Measurements from ENCODE around the gene ZC3H12A. TPM values are rescaled to one million over a fixed set of nuclear protein-coding genes. Genes with fewer than 3 reads are reported as not detected.

The ZC3H12A gene
- total RNA-seq, 2 experiments from 2014 or later, result 20.9 to 35.4 TPM

DNA sequence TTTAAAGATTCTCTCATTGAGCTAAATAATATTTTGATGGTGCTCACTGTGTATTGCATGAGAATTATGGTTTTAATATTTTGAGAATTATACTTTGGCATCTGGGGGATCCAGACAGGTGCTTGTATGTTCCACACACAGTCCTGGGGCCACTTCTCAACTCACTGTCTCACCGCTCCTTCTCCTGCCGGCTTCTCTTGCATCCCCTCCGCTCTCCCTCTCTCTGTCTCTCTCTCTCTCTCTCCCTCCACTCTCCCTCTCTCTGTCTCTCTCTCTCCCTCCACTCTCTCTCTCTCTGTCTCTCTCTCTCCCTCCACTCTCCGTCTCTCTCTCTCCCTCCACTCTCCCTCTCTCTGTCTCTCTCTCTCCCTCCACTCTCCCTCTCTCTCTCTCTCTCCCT is 32.2 kb upstream of the ZC3H12A start:
- Mint-ChIP-seq H3K36me3 (no peaks in the 10 kb centered on the region), H3K27ac (no peak overlapping the region), H3K9me3 (ENCODE audit: low read depth) (no peaks in the 10 kb centered on the region), H3K4me3 (no peak overlapping the region), H3K4me1 (no peaks in the 10 kb centered on the region), H3K27me3 (peaks cover 37% of the 10 kb centered on the region)
- ATAC-seq, result no peak
- CTCF ChIA-PET, result no interaction called here
- no peak for DNase-seq

DNA sequence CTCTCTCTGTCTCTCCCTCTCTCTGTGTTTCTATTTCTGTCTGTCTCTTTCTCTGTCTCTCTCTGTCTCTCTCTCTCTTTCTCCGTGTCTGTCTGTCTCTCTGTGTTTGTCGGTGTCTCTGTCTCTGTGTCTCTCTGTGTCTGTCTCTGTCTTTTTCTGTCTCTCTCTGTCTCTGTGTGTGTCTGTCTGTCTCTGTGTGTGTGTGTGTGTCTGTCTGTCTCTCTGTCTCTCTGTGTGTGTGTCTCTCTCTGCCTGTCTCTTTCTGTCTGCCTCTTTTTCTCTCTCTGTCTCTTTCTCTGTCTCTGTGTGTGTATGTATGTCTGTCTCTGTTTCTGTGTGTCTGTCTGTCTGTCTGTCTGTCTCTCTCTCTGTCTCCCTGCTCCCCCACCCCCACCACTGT is 31.7 kb upstream of the ZC3H12A start:
- H3K27ac Mint-ChIP-seq, result no peak overlapping the region
- no peak for ATAC-seq
- DNase-seq, result no peak
- H3K36me3 Mint-ChIP-seq, result no peaks in the 10 kb centered on the region
- no peaks in the 10 kb centered on the region for H3K4me1 Mint-ChIP-seq
- CTCF ChIA-PET, result no interaction called here
- H3K9me3 Mint-ChIP-seq (ENCODE audit: low read depth), result no peaks in the 10 kb centered on the region
- no peak overlapping the region for H3K4me3 Mint-ChIP-seq
- H3K27me3 Mint-ChIP-seq, result peaks cover 37% of the 10 kb centered on the region

DNA sequence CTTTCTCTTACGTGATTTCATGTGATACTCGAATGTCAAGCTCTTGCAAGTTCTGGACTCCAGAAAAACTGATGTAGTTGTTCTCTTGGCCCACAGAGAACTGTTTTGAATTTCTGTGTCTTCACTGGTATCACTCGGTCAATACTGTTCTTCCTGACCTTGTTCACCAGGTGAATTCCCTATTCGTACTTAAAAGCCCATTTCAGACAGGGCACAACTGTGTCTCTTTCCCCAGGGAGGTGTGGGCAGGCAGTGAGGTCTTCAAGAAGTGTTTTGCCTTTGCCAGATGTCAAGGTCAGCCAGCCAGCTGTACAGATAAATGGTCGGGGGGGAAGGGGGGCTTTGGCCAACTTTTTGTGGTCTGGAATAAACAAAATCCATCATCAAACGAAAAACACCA is 27.5 kb upstream of the ZC3H12A start:
- Mint-ChIP-seq H3K27ac (no peak overlapping the region), H3K4me1 (peaks cover 8% of the 10 kb centered on the region), H3K9me3 (ENCODE audit: low read depth) (no peaks in the 10 kb centered on the region), H3K36me3 (no peaks in the 10 kb centered on the region), H3K27me3 (peaks cover 29% of the 10 kb centered on the region), H3K4me3 (no peak overlapping the region)
- ATAC-seq (no peak), DNase-seq (no peak)
- CTCF ChIA-PET, result interaction anchor here (1.0 to 1.4 kb wide), 2 partner anchors 12 to 14 kb away, joined by 3 read pairs; no protein-coding TSS in a partner anchor

DNA sequence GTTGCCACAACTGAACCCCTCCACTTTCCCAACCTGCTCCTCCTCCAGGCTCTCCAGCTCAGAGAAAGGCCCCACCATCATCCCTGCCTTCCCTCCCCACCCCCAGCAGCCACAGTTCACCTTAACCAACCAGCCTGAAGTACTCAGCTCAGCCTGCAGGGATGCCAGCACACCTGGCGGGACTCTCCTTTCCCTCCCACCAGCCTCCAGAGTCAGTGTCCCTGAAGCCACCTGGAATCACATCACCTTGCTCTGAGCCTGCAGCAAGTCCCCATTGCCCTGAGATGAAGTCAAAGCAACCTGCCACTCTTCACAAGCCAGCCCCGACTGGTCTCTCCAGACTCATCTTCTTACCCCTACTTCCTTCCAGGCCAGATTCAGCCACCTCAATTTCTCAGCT is 26.2 kb upstream of the ZC3H12A start:
- no peak overlapping the region for H3K27ac Mint-ChIP-seq
- H3K4me3 Mint-ChIP-seq, result no peak overlapping the region
- H3K9me3 Mint-ChIP-seq (ENCODE audit: low read depth), result no peaks in the 10 kb centered on the region
- no peaks in the 10 kb centered on the region for H3K36me3 Mint-ChIP-seq
- peaks cover 8% of the 10 kb centered on the region for H3K4me1 Mint-ChIP-seq
- DNase-seq (no peak), ATAC-seq (no peak)
- peaks cover 20% of the 10 kb centered on the region for H3K27me3 Mint-ChIP-seq
- CTCF ChIA-PET, result interaction anchor here (0.8 to 1.3 kb wide), 3 partner anchors 14 to 234 kb away, joined by 3 to 4 read pairs (median 3); no protein-coding TSS in a partner anchor

DNA sequence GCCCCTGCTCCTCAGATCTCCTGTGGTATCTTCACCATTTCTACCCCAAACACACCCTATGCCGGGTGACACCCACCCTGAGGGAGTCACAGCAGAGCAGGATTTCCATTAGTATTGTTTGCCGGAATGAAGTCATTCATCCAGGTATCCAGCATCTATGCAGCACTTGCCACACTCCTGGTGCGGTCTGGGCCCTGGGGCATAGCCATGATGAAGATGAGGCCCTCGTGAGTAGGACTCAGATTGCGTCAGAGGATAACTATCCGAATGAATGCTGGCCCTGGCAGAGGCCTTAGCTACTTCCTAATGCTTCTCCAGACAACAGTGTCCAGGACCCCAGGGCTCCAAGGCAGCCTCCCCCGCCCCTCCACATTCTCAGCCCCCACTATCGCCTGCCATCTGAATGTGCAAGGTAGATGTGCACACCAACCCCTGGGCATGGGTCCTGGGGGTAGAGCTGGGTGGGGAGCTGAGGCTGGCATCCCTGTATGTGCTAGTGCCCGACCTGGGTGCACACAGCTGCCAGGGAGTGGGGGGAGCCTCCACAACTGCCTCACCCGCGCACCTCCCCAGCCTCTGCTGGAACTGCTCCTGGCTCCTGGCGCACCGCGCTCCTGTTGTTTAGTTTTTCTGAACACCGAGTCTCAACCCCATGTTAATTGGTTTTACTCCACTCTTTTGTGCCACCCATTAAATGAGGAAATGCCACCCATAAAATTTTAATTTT is 25.5 kb upstream of the ZC3H12A start:
- ATAC-seq (no peak), DNase-seq (no peak)
- CTCF ChIA-PET, result interaction anchor here (1.0 to 3.0 kb wide), 4 partner anchors 38 to 233 kb away, joined by 3 to 29 read pairs (median 4); no protein-coding TSS in a partner anchor
- H3K4me3 Mint-ChIP-seq, result no peak overlapping the region
- H3K36me3 Mint-ChIP-seq, result no peaks in the 10 kb centered on the region
- H3K27me3 Mint-ChIP-seq, result peaks cover 17% of the 10 kb centered on the region
- no peaks in the 10 kb centered on the region for H3K9me3 Mint-ChIP-seq (ENCODE audit: low read depth)
- H3K4me1 Mint-ChIP-seq, result peaks cover 8% of the 10 kb centered on the region
- H3K27ac Mint-ChIP-seq, result no peak overlapping the region

DNA sequence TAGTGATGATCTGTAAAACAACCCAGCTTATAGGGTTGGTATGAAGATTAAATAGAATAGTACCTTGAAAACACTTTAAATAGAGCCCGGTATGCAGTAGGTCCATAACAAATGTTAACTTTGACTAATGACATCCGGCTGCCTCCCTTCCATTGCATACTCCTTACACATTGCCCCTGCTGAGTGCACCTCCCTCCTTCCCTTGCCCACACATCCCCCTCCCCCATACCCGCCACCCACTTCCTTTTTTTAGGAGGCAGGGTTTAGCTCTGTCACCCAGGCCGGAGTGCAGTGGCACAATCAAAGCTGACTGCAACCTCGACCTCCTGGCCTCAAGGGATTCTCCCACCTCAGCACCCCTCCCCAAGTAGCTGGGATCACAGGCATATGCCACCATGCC is 24.4 kb upstream of the ZC3H12A start:
- peaks cover 13% of the 10 kb centered on the region for H3K4me1 Mint-ChIP-seq
- DNase-seq (peak; percentile 48), ATAC-seq (no peak)
- no peaks in the 10 kb centered on the region for H3K36me3 Mint-ChIP-seq
- H3K4me3 Mint-ChIP-seq, result no peak overlapping the region
- CTCF ChIA-PET, result interaction anchor here (0.6 to 3.0 kb wide), 6 partner anchors 9 to 232 kb away, joined by 3 to 29 read pairs (median 3); no protein-coding TSS in a partner anchor
- H3K9me3 Mint-ChIP-seq (ENCODE audit: low read depth), result no peaks in the 10 kb centered on the region
- H3K27me3 Mint-ChIP-seq, result peaks cover 14% of the 10 kb centered on the region
- H3K27ac Mint-ChIP-seq, result peak overlapping the region; percentile 15

DNA sequence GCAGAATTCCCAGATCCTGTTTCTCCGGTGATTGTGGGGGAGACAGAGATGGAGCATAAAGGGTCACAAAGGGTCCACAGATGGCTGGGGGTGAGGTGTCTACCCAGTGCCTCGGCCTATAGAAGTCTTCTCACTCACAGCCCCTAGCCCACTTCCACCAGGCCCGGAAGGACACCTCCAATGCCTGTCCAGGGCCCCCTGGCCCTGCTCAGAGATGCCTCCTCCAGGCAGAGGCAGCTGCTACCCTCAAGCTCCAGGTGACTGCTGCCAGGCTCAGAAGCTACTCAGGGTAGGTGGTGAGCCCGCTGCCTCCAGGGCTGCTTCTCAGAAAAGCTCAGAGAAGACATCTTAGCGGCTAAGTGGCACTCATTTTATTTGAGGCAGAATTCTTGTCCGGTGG is 22.0 kb upstream of the ZC3H12A start:
- H3K27me3 Mint-ChIP-seq, result peaks cover 4% of the 10 kb centered on the region
- peaks cover 15% of the 10 kb centered on the region for H3K4me1 Mint-ChIP-seq
- ATAC-seq, result no peak

DNA sequence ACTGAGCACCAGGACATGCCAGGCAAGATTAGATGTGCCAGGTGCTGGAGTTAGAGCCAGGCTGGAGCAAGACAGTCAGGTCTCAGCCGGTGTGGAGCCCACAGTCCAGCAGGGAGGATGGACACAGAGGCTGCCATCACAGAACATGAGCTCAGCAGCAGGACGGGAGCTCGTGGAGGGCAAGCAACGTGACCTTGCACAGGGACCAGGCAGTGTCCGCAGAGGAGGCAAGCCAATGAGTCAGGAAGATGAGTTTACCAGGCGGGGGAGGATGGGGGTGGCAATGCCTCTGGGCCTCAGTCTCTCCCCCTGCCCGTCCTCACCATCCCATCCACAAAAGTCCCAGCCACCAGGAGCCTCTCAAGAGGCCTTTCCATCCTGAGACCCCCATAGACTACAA is 20.7 kb upstream of the ZC3H12A start:
- peaks cover 15% of the 10 kb centered on the region for H3K4me1 Mint-ChIP-seq
- CTCF ChIA-PET, result interaction anchor here (1.6 to 9.4 kb wide), 6 partner anchors 10 to 228 kb away, joined by 6 to 195 read pairs (median 11); partner anchors contain the start of gene ZC3H12A
- H3K4me3 Mint-ChIP-seq, result no peak overlapping the region
- no peak for DNase-seq
- ATAC-seq, result no peak
- H3K27ac Mint-ChIP-seq, result no peak overlapping the region
- peaks cover 4% of the 10 kb centered on the region for H3K27me3 Mint-ChIP-seq
- H3K36me3 Mint-ChIP-seq, result no peaks in the 10 kb centered on the region
- H3K9me3 Mint-ChIP-seq (ENCODE audit: low read depth), result no peaks in the 10 kb centered on the region

More for the DNA sequence above, 22.0 kb upstream of the ZC3H12A start:
- Mint-ChIP-seq H3K27ac (no peak overlapping the region), H3K9me3 (ENCODE audit: low read depth) (no peaks in the 10 kb centered on the region), H3K36me3 (no peaks in the 10 kb centered on the region), H3K4me3 (no peak overlapping the region)
- CTCF ChIA-PET, result interaction anchor here (0.8 to 9.4 kb wide), 2 partner anchors 36 to 41 kb away, joined by 3 to 195 read pairs; no protein-coding TSS in a partner anchor
- DNase-seq, result no peak

DNA sequence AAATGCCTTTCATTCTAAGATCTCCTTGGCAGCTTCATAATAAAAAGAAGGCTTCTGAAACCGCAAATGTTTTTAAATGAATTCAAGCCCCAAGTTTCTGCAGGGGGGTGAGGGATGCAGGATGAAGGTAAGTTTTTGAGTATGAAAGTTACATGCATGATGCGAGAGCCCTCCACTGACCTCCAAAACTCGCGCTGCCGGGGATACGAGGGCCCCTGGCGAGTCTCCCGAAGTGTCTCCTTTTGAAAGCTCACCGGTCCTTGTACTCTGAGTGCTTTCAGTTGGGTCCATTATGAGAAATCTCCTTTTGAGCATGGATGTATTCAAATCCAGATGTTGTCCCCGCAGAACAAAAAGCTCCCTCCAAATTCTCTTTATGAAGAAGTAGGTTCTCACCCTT is 18.9 kb upstream of the ZC3H12A start:
- CTCF ChIA-PET, result interaction anchor here (1.0 to 9.4 kb wide), 14 partner anchors 8 to 228 kb away, joined by 3 to 195 read pairs (median 4); partner anchors contain the start of genes SNIP1 and ZC3H12A
- H3K27ac Mint-ChIP-seq, result no peak overlapping the region

DNA sequence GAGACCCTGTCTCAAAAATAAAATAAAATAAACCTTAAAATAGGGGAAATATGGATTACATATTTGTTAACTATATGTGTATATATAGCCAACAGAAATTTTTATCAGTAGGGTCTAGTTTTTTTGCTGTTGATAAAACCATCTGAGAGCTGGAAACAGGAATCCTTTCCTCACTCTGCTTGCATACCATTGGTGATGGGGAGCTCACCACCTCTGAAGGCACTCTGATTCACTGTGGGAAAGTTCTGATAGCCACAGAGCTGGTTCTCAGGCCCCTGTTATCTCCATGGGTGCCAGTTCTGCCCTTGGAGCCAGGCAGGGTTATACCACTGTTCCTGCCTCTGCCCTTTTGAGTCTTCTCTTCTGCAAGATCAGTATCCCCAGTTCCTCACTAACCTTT is 17.8 kb upstream of the ZC3H12A start:
- Mint-ChIP-seq H3K9me3 (ENCODE audit: low read depth) (no peaks in the 10 kb centered on the region), H3K4me1 (peaks cover 7% of the 10 kb centered on the region), H3K36me3 (no peaks in the 10 kb centered on the region), H3K4me3 (no peak overlapping the region), H3K27ac (no peak overlapping the region), H3K27me3 (no peaks in the 10 kb centered on the region)
- DNase-seq (no peak), ATAC-seq (no peak)
- CTCF ChIA-PET, result interaction anchor here (1.0 to 9.4 kb wide), 8 partner anchors 7 to 71 kb away, joined by 3 to 195 read pairs (median 5); partner anchors contain the start of gene ZC3H12A

More for the DNA sequence above, 18.9 kb upstream of the ZC3H12A start:
- DNase-seq (no peak), ATAC-seq (no peak)
- Mint-ChIP-seq H3K27me3 (no peaks in the 10 kb centered on the region), H3K9me3 (ENCODE audit: low read depth) (no peaks in the 10 kb centered on the region), H3K4me3 (no peak overlapping the region), H3K36me3 (no peaks in the 10 kb centered on the region), H3K4me1 (peaks cover 7% of the 10 kb centered on the region)

DNA sequence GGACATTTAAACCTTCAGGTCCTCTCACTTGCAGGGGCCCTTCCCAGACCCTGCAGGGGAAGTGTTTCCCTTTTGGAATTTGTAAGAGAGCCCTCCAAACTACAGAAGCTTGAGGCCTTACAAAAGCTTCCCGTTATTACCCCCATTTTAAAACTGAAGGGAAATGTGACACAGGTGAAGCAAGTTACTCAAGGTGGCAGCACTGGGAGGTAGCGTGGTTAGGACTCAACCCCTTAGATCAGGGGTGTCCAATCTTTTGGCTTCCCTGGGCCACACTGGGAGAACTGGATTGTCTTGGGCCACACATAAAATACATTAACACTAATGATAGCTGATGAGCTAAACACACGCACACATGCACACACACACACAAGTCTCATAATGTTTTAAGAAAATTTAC is 15.8 kb upstream of the ZC3H12A start:
- Mint-ChIP-seq H3K27ac (no peak overlapping the region), H3K9me3 (ENCODE audit: low read depth) (no peaks in the 10 kb centered on the region), H3K27me3 (no peaks in the 10 kb centered on the region), H3K4me3 (no peak overlapping the region), H3K36me3 (no peaks in the 10 kb centered on the region), H3K4me1 (peaks cover 7% of the 10 kb centered on the region)
- no peak for DNase-seq
- no peak for ATAC-seq
- CTCF ChIA-PET, result interaction anchor here (0.6 to 9.4 kb wide), 6 partner anchors 8 to 224 kb away, joined by 3 to 195 read pairs (median 3); partner anchors contain the start of gene ZC3H12A

DNA sequence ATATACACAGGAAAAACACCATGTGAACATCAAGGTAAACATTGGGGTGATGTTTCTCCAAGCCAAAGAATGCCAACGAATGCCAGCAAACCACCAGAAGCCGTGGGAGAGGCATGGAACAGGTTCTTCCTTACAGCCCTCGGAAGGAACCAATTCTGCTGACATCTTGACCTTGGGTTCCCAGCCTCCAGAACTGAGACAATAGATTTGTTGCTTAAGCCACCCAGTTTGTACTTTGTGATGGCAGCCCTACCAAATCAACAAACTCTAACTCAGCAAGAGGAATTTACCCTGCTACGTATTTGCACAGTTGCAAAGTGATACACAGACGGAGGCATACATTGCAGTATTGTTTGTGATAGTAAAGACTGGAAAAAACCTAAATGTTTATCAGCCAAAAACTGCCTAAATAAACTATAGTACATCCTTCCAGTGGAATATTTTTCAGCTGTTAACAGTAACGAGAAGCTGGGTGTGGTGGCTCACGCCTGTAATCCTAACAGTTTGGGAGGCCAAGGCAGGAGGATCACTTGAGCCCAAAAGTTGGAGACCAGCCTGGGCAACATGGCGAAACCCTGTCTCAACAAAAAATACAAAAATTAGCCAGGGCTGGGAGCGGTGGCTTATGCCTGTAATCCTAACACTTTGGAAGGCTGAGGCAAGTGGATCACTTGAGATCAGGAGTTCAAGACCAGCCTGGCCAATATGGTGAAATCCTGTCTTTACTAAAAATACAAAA is 12.5 kb upstream of the ZC3H12A start:
- no peak for ATAC-seq
- H3K4me1 Mint-ChIP-seq, result no peaks in the 10 kb centered on the region
- H3K9me3 Mint-ChIP-seq (ENCODE audit: low read depth), result no peaks in the 10 kb centered on the region
- no peak overlapping the region for H3K27ac Mint-ChIP-seq
- no peaks in the 10 kb centered on the region for H3K36me3 Mint-ChIP-seq
- CTCF ChIA-PET, result interaction anchor here (2.1 to 2.4 kb wide), 2 partner anchors 11 to 25 kb away, joined by 5 to 11 read pairs; no protein-coding TSS in a partner anchor
- no peak for DNase-seq
- H3K4me3 Mint-ChIP-seq, result no peak overlapping the region
- no peaks in the 10 kb centered on the region for H3K27me3 Mint-ChIP-seq

DNA sequence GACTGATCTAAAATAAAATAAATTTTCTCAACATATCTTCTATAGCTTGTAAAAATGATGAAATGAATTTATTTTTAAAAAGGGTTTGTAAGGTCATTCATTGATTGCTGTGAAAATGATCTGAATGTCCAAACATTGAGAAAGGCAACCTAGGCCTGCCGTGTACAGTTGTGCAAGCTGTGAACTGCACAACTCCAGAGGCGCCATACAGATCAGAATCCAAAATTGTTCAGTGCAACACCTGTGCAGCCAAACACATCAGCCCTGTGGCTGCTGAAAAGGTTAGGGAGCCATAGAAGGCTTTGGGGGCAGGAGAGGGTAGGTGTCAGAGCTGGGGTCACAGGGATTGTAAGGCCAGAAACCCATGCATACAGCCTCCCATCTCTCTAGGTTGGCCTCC is 9.9 kb upstream of the ZC3H12A start:
- Mint-ChIP-seq H3K4me3 (no peak overlapping the region), H3K36me3 (no peaks in the 10 kb centered on the region), H3K4me1 (peaks cover 4% of the 10 kb centered on the region), H3K27me3 (no peaks in the 10 kb centered on the region), H3K9me3 (ENCODE audit: low read depth) (no peaks in the 10 kb centered on the region), H3K27ac (no peak overlapping the region)
- DNase-seq (no peak), ATAC-seq (no peak)
- CTCF ChIA-PET, result interaction anchor here (1.0 to 2.7 kb wide), 2 partner anchors 9 to 218 kb away, joined by 4 to 11 read pairs; no protein-coding TSS in a partner anchor
